ENCODE data around the gene P2RY4.
"Not testable (repeated sequence)": the region's sequence is repeated elsewhere in the genome, so short reads cannot be mapped to it uniquely, and the experiment has no call there.

P2RY4 gene

DNA sequence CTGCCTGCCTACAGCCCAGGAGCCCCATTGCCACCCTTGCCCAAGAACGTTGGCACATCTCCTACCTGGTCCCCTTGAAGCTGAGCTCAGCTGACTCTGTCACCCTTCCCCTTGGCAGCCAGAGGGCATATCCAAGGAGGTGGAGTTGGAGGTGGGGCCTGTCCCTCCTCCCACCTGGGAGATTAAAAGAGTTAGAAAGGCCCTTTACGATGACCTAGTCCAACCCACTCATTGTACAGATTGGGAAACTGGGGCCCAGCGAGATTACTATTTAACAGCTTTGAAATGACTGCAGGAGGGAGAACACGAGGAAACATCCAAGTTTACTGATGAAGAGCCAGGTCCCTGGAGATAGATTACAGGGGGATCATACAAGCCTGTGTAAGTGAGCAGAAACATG is at the start of gene P2RY4:
Gene P2RY4 (minus strand): TSS at position 101 of the 400 bp plus-strand sequence. CDS start 580 bp downstream, outside the sequence.
- DNase-seq = no peak

DNA sequence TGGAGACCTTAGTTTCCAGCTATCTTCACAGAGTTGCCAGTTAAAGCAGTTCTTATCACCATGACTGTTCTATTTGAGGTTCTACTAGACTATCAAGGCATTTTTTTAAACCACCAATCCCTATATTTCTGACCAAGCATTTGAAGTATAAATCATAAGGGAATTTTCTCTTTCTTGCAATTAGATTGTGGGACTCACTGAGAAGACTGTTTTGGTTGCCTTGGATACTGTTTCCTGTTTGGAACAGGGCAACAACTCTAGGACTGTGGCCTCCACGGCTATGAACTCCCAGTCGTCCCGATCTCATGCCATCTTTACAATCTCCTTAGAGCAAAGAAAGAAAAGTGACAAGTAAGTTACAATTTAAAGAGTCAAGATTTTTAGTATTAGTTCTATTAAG is 41.7 kb upstream of the P2RY4 start:
- no peak for DNase-seq

DNA sequence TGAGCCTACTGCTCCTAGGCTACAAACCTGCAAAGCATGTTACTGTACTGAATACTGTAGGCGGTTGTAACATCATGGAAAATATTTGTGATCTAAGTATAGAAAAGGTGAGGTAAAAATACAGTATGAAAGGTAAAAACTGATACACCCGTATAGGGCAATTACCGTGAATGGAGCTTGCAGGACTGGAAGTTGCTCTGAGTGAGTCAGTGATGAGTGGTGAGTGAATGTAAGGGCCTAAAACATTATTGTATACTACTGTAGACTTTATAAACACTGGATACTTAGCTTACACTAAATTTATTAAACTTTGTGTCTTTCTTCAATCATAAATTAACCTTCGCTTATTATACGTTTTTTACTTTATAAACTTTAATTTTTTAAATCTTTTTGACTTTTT is 33.6 kb upstream of the P2RY4 start:
- no peak for DNase-seq

DNA sequence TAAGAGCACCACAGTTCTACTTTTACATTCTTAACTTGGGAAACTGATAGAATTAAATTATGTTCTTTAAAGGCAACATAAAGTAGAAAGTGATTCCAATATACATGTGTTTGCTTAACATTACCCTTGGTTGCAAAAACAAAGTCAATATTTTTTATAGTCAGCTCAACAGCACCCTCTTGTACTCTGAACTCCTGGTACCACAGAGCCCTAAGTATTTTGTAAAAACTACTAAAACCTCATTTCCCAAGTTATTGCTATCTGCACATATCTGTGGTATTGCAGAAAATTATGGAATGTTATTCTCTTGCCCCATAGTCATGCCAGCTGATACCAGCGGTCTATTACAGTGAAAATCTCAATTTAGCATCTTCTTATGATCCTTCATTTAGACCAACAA is 32.8 kb upstream of the P2RY4 start:
- no peak for DNase-seq

DNA sequence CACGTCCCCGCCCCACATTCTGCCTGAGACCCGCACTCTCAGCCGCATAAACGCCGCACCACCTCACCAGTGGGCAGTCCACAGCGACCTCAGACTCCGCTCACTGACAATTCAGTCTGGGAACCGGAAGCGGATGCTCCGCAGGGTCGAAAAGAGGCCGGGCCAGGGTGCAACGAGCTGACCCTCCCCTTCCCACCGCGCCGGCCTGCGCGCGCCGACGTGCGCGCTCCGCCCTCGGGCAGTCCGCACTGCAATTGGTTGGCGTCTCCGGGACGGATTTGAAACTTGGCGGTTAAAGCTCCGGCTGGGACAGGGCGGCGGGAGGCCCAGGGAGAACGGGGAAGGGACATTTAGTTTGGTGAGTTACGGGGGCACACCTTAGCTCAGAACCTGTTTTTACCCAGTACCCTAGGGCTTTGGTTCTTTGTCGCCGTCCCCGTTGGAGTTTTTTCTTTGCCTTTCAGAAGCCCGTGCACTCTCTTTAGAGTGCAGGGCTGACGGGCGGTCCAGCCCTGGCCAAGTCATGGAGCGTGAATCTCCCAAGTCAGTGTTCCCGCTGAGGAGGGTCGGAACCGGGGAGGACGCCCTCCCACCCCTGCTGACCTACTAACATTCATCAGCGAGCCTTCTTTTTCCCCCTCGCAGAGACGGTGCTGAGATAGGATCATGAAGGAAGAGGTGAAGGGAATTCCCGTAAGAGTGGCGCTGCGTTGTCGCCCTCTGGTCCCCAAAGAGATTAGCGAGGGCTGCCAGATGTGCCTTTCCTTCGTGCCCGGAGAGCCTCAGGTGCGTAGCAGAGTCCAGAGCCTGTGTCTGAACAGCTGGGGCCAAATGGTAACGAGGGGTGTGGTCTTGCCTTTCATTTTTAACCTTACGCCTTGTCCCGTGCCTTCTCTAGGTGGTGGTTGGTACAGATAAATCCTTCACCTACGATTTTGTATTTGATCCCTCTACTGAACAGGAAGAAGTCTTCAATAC is 30.1 kb upstream of the P2RY4 start, which contains the start of the genes KIF4A and PDZD11:
Gene KIF4A (plus strand): TSS at position 312 of the 978 bp plus-strand sequence. CDS start 355 bp downstream, at position 667.
Gene PDZD11 (minus strand): TSS at position 135 of the 978 bp plus-strand sequence. CDS start 586 bp downstream, outside the sequence.
- peak; percentile 70 for DNase-seq

DNA sequence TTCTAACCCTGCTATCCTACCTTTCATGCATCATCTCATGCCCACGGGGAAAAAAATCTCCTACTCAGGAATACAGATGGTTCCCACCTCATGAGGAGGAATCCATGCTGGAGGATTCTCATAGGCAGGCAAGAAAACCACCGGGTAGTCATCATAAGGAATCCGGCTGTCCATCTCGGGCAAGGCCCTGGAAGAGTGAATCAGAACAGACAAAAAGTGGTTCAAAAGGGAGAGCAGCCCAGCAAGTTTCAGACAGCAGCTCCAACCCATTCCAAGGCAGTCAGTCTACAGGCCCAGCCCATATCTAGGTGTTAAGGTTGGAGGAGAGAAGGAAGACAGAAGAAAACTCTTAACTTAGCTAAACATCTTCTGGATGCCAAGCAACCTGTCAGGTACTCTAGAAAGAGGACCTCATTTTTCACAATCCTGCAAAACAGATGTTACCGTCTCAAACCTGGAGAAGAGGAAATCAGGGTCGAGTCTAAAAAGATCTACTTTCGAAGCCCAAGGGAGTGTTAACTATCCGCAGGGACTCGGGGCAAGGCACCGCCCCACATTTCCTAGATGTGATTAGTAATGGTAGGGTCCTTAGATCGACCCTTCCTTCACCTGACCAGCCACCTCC is 29.3 kb upstream of the P2RY4 start:
- no peak for DNase-seq

DNA sequence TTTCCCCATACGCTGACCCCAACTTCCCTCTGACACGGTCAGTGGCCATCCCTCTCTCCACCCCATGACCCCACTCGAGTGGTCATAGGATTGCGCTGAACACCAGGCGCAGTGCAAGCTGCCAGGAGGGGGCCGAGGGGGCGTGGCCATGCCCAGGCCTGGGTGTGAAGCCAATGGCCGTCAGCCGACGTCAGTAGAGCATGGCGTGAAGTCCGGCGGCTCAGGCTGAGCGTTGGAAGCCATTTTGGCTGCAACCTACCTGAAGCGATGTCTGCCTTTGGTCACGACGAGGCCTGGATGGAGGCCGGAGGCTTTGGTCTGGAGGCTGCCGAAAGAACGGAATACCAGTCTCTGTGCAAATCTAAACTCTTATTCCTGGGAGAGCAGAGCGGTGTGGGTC is 21.9 kb upstream of the P2RY4 start, which contains the start of gene RAB41:
Gene RAB41 (plus strand): TSS at position 222 of the 400 bp plus-strand sequence. CDS start 46 bp downstream, at position 268.
- no peak for DNase-seq

DNA sequence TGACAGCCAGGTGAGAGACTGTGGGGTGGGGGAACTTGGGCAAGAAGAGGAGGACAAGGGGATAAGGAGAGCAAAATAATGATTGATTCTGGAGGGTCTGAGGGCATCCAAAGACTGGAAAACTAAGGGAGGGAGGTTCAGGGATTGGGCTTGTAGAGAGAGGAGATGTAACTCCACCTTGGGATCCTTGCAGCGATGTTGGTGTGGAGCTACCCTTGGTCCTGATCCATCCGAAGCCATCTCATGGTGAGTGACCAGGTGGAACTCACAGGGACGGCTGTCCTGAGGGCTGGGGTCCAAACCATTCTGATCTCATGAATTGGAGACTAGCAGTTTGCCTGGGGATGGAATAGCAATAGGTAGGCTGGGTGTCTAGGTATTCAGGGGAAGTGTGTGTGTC is 20.6 kb upstream of the P2RY4 start:
- no peak for DNase-seq

DNA sequence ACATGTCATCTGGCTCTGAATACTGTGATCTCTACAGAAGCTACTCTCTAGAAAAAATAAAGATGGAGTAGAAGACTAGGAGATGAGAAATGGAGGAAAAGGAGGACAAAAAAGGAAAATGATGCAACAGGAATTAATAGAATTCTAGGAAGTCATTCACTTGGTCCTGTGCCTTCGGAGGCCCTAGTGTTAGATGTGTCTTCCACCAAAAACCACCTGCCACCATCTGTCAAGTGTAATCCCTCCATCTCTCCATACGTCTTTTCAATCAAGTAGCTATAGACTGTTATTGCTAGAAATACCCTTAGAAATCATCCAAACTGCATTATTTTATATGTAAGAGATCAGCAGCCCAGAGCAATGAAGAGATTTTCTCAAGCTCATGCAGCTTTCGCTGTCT is 19.1 kb upstream of the P2RY4 start:
- DNase-seq = no peak

DNA sequence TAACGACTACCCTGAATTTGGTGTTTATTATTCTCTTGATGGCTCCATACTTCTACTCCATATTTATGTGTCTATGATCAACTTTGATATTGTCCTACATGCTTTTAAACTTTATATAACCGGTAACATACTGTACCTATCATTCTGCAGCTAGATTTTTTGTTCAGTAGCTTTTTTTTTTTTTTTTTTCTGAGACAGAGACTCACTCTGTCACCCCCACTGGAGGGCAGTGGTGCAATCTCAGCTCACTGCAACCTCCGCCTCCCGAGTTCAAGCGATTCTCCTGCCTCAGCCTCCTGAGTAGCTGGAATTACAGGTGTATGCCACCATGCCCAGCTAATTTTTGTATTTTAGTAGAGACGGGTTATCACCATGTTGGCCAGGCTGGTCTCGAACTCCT is 14.0 kb upstream of the P2RY4 start:
- DNase-seq = not testable (repeated sequence)

DNA sequence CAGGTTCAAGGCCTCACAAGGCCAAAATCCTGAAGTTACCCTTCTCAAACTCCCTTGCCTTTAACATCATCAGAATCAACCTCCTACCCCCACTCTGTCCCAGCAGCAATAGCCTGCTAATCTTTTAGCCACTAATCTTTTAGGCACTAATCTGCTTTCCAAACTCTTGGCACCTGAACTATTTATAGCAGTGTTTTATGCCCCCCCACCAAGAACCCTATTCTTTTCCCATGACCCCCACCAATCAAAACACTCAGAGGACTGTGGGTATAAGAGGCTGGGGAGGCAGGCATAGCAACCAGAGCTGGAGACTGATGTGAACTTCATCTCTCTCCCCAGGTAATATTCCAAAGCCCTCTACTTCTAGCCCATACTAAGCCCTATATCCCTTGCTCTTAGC is 8.0 kb upstream of the P2RY4 start, which contains the start of gene ARR3:
Gene ARR3 (plus strand): TSS at position 301 of the 400 bp plus-strand sequence. CDS start 1,052 bp downstream, outside the sequence.
- no peak for DNase-seq

DNA sequence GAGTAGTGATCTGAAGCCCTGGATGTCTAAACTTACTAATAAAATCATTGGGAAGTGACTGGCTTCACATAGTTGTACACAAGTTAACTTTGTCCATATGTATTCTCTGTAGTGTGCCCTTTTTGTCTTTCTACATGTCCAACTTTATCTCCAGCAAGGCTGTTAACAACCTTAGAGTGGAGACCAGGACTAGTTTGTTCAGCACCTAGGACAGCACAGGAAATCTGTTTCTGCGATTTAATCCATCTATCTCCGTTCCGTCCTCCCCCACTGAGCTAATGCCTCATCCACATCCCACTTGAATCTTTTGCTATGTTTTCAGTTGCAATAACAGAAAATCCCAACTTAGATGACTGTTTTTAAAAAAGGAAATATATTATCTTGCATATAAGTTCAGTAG is 4.8 kb upstream of the P2RY4 start:
- no peak for DNase-seq

DNA sequence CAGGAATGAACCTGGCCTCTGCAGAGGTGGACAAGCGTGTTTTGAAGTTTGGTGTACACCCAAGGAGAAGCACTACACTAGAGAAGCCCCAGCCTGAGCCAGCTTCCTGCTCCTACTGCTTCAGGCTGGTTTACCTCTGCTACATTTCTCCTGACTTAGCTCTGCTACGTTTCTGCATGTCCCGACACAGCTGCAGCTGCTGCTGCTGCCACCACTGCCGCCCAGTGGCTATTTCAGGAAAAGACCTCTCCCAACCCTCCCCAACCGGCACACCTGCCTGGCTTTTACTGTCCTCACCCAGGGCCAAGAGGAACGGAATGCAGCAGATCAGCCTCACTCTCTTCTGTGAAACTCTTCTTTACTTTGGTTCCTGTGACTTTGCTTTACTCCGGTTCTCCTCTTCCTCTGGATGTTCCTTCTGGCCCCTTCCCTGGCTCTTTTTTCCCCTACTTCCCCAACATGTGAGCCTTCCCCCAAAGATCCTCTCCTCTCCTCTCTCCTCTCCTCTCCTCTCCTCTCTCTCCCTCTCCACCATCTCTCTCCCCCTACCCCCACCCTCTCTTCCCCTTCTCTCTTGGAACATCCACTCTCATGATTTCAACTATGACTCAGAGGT is 3.1 kb upstream of the P2RY4 start:
- peak; percentile 15 for DNase-seq

DNA sequence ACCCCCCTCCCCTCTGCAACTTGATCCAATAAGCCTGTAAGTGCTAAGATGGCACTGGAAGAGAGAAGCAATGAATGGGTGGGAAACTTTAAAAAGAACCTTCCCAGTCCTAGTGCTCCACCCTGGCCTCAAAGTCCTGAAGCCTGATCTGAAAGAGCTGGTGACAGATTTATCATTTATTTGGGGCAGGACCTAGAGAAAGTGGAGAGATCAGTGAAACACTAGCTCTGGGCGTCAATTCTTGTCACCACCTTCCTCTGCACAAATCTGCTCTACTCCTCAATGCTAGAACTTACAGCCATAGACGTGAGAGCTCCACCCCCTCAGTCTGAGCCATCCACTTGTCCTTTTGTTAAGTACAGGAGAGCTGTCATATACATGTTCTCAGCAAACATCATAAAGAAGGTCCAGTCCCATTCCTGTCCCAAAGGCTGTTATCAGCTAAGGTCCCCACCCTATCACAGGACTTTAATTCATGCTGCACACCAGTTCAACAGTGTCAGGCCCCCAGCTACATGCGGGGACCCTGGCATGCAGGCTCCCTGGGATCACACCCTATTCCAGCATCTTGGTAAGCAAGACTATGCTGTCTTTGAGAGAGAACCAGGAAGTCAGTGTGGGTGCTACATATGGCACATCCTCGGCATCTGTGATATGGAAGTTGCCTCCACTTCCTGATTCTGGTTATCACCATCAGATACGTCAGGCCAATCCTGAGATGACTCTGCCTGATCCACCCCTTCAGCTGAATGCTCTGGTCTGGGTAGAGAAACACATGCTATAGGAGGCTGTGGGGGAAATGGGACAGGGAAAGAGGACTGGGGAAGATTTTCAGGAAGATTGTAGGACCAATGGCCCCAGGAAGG is 2.3 kb downstream of the P2RY4 start:
- DNase-seq = no peak

DNA sequence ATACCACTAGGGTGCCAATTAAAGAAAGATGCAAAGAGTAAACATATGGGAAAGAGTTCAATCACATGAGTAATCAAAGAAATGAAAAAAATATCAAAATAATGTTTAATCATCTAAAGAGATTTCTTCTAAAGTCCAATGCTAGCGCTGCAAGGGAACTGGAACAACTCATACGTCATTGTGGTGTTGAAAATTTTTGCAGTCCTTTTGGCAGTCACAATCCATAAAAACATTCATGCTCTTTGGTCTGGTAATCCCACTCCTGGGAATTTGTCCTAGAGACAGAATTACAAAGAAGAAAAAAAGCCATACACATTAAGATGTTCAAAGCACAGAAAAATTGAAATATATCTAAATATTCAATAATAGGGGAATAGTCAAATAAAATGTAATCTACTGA is 4.6 kb downstream of the P2RY4 start:
- DNase-seq = no peak

DNA sequence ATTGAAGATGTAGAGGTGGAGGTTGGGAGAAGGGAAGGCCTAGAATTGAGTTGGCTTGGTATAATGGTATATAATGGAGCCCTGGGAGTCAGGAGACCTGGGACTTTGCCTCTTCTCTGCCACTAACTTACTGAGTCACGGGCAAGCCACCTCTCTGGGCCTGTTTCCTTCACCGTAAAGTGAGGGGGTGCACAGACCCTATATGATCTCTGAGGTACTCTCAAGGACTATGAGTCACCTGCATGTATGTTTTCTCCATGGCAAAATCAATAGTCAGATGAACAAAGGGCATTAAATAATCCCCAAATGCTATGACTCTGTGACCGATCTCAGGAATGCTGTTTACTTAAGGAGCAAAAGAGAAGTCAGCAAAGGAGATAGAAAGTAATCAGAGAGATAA is 5.1 kb downstream of the P2RY4 start:
- DNase-seq = no peak

DNA sequence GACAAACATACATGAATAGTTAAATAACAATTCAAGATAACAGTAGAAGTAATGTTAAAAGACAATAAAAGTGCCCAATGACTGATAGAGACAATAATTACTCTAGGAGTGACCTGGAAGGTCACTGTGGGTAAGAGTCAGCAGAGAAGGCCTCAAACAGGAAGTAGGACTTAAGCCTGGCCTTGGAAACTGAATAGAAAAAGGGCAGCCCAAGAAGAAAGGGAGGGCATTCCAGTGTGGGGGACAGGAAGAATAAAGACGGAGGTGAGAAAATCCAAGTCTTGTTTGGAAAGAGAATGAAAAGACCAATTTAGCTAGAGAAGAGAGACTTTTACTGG is 6.0 kb downstream of the P2RY4 start:
- no peak for DNase-seq

DNA sequence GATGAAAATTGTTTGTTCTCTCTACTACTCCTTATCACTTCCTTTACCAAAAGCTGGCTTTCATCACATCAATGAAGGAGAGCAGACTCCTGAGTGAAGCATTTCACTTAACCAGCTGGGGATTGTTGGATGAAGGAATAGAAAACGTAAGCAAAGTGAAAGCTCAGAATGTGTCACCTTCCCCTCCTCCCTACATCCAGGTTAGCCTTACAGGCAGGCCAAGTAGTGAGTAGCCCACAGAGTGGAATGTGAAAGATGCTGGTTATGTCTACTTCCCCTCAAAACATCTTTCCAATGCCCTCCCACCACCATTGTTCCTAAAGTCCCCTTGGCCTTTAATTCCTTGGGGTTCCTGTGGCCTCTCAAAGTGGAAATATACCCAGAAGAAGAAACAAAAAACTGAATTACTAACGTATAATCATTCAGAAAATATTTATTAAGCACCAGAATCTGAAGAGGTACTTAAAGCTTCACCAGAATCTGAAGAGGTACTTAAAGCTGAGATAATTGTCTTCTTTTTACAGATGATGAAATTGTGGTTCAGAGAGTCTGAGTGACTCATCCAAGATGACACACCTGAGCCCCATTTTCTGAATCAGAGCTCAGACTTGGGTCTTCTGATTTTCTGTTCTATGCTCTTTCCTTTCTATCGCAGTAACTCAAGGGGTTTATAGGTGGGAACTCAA is 6.5 kb downstream of the P2RY4 start:
- DNase-seq = no peak

DNA sequence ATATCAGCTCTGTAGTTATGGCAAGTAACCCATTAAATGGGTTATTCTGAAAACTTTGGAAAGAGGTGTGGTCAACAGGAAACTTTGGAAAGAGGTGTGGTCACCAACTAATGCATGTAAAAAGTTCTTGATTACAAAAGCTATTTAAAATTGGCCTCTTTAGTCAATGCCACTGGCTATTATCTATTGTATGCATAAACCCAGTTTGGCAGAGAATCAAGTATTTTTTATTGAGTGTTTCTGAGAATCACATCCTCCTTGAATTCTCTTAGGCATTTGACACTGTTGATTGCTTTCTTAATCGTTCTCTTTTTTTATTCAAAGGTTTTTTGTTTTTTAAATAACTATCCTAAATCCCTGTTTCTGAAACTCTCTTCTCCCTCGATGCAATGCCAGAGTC is 7.5 kb downstream of the P2RY4 start:
- no peak for DNase-seq

DNA sequence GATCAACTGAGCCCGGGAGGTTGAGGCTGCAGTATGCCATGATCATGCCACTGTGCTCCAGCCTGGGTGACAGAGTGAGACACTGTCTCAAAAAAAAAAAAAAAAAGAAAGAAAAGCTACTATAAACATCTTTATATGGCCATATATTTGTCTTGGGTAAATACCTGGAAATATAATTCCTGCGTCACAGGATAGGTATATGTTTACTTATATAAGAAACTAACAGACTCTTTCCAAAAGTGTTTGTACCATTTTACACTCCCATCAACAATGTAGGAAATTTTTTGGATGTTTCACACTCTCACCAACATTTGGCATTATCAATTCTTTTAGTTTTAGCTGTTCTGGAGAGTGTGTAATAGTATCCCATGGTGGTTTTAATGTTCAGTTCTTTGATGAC is 12.8 kb downstream of the P2RY4 start:
- DNase-seq = no peak

DNA sequence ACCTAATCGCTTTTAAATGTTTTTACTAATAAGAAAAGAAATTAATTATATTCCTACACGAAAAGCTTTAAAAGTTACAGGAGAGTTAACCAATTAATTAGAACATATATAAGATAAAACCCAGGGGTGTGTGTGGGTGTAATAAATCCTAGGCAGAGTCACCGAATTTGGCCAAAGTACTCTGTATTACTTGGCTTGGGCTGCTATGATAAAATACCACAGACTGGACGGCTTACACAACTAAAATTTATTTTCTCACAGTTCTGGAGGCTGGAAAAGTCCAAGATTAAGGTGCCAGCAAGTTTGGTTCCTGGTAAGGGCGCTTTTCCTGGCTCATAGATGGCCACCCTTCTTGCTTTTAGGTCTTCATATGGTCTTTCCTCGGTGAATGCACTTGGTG is 15.1 kb downstream of the P2RY4 start:
- DNase-seq = no peak

DNA sequence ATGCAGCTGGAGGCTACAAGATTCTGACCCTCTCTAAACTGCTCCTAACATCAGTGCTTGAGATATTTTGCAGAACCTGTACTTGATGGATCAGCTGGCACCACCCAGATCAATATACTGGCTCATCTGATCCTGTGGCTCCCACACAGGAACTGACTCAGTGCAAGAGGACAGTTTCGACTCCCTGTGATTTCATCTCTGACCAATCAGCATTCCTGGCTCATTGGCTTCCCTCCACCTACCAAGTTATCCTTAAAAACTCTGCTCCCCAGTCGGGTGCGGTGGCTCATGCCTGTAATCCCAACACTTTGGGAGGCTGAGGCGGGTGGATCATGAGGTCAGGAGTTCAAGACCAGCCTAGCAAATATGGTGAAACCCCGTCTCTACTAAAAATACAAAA is 16.4 kb downstream of the P2RY4 start:
- DNase-seq = not testable (repeated sequence)

All from stimulated activated CD4-positive, alpha-beta T cell treated with anti-CD3 and anti-CD28 coated beads, Interleukin-4, amount 100 ng/mL, for 1 hour (primary cell).